ENCODE data around the gene NCF4.

The NCF4 gene

GRCh38 chr22:36852056-36852973 is 8.5 kb upstream of the NCF4 start:
- H3K4me2 ChIP-seq = peak overlapping the region; percentile 81

GRCh38 chr22:36853407-36854099 is 7.3 kb upstream of the NCF4 start:
- H3K4me1 ChIP-seq = peaks cover 94% of the 10 kb centered on the region

More at GRCh38 chr22:36852056-36852973, 8.5 kb upstream of the NCF4 start:
- Histone ChIP-seq H3K9ac (peak overlapping the region; percentile 79), H3K4me3 (peak overlapping the region; percentile 57), H3K9me3 (no peaks in the 10 kb centered on the region), H3K36me3 (no peaks in the 10 kb centered on the region), H4K20me1 (no peaks in the 10 kb centered on the region), H3K27me3 (no peaks in the 10 kb centered on the region), H3K4me1 (peaks cover 88% of the 10 kb centered on the region), H3K27ac (peak overlapping the region; percentile 93)
- no peak for TF ChIP-seq Cebpa-rat (IDR thresholded peaks at IDR 0.05)

GRCh38 chr22:36855478-36855877 is 5.3 kb upstream of the NCF4 start:
- Histone ChIP-seq H3K4me2 (peak overlapping the region; percentile 64), H3K9ac (no peak overlapping the region), H3K9me3 (no peaks in the 10 kb centered on the region), H4K20me1 (no peaks in the 10 kb centered on the region), H3K4me1 (peaks cover 100% of the 10 kb centered on the region), H3K27ac (no peak overlapping the region), H3K36me3 (no peaks in the 10 kb centered on the region), H3K27me3 (no peaks in the 10 kb centered on the region), H3K4me3 (no peak overlapping the region)
- no peak for TF ChIP-seq Cebpa-rat (IDR thresholded peaks at IDR 0.05)

More at GRCh38 chr22:36853407-36854099, 7.3 kb upstream of the NCF4 start:
- Histone ChIP-seq H3K27ac (peak overlapping the region; percentile 93), H3K9ac (peak overlapping the region; percentile 79), H3K9me3 (no peaks in the 10 kb centered on the region), H3K4me3 (peak overlapping the region; percentile 57), H4K20me1 (no peaks in the 10 kb centered on the region), H3K4me2 (peak overlapping the region; percentile 81), H3K27me3 (no peaks in the 10 kb centered on the region), H3K36me3 (no peaks in the 10 kb centered on the region)
- no peak for TF ChIP-seq Cebpa-rat (IDR thresholded peaks at IDR 0.05)

- Histone ChIP-seq H3K27me3 (no peaks in the 10 kb centered on the region), H3K9me3 (no peaks in the 10 kb centered on the region), H3K9ac (0 out of 2 replicates have a peak overlapping the region, but pooled peaks have one; percentile 49), H3K4me2 (peak overlapping the region; percentile 64), H3K4me3 (no peak overlapping the region), H3K36me3 (no peaks in the 10 kb centered on the region), H3K27ac (0 out of 2 replicates have a peak overlapping the region, but pooled peaks have one; percentile 20), H4K20me1 (no peaks in the 10 kb centered on the region), H3K4me1 (peaks cover 98% of the 10 kb centered on the region)
- no peak for TF ChIP-seq Cebpa-rat (IDR thresholded peaks at IDR 0.05)
Observed at GRCh38 chr22:36856121-36856791, 4.5 kb upstream of the NCF4 start.

- TF ChIP-seq Cebpa-rat (IDR thresholded peaks at IDR 0.05) = no peak
- Histone ChIP-seq H3K4me2 (peak overlapping the region; percentile 64), H3K27me3 (no peaks in the 10 kb centered on the region), H3K36me3 (no peaks in the 10 kb centered on the region), H4K20me1 (no peaks in the 10 kb centered on the region), H3K4me1 (peaks cover 98% of the 10 kb centered on the region), H3K9ac (no peak overlapping the region), H3K27ac (no peak overlapping the region), H3K4me3 (no peak overlapping the region), H3K9me3 (no peaks in the 10 kb centered on the region)
Observed at GRCh38 chr22:36856792-36857135, 4.0 kb upstream of the NCF4 start.

- Histone ChIP-seq H3K36me3 (no peaks in the 10 kb centered on the region), H3K4me3 (no peak overlapping the region), H3K4me1 (peaks cover 98% of the 10 kb centered on the region), H3K4me2 (no peak overlapping the region), H3K9ac (no peak overlapping the region), H3K27ac (no peak overlapping the region), H3K27me3 (no peaks in the 10 kb centered on the region), H4K20me1 (no peaks in the 10 kb centered on the region), H3K9me3 (no peaks in the 10 kb centered on the region)
- TF ChIP-seq Cebpa-rat (IDR thresholded peaks at IDR 0.05) = no peak
Observed at GRCh38 chr22:36858156-36858555, 2.6 kb upstream of the NCF4 start.

GRCh38 chr22:36858966-36859365 is 1.8 kb upstream of the NCF4 start:
- Histone ChIP-seq H4K20me1 (no peaks in the 10 kb centered on the region; the same call in 1 of the 2 replicates), H3K9me3 (no peaks in the 10 kb centered on the region), H3K4me1 (peaks cover 98% of the 10 kb centered on the region), H3K9ac (peak overlapping the region; percentile 94; the same call in 1 of the 2 replicates), H3K4me3 (no peak overlapping the region), H3K4me2 (peak overlapping the region; percentile 97), H3K36me3 (no peaks in the 10 kb centered on the region), H3K27me3 (no peaks in the 10 kb centered on the region), H3K27ac (peak overlapping the region; percentile 99)
- TF ChIP-seq Cebpa-rat (IDR thresholded peaks at IDR 0.05) = no peak

- Histone ChIP-seq H3K4me3 (no peak overlapping the region), H4K20me1 (peaks cover 3% of the 10 kb centered on the region), H3K9me3 (no peaks in the 10 kb centered on the region), H3K4me2 (peak overlapping the region; percentile 97), H3K36me3 (0 out of 2 replicates have a peak, but pooled peaks cover under 1% of the 10 kb centered on the region), H3K4me1 (peaks cover 98% of the 10 kb centered on the region), H3K27ac (peak overlapping the region; percentile 99), H3K27me3 (no peaks in the 10 kb centered on the region), H3K9ac (peak overlapping the region; percentile 94; the same call in 1 of the 2 replicates)
- no peak for TF ChIP-seq Cebpa-rat (IDR thresholded peaks at IDR 0.05)
Observed at GRCh38 chr22:36860017-36860416, 789 bp upstream of the NCF4 start.

GRCh38 chr22:36860438-36860820 is 377 bp upstream of the NCF4 start:
- Histone ChIP-seq H3K27me3 (no peaks in the 10 kb centered on the region), H3K4me2 (peak overlapping the region; percentile 97), H3K4me1 (peaks cover 98% of the 10 kb centered on the region), H3K36me3 (0 out of 2 replicates have a peak, but pooled peaks cover 3% of the 10 kb centered on the region), H3K27ac (peak overlapping the region; percentile 99), H3K9ac (peak overlapping the region; percentile 94; the same call in 1 of the 2 replicates), H4K20me1 (peaks cover 7% of the 10 kb centered on the region), H3K4me3 (peak overlapping the region; percentile 67; the same call in 1 of the 2 replicates), H3K9me3 (no peaks in the 10 kb centered on the region)
- TF ChIP-seq Cebpa-rat (IDR thresholded peaks at IDR 0.05) = no peak
